Endothelial cell of umbilical vein (primary cell): Measurements from ENCODE around the gene ARHGAP32.

Source experiments
- POLR2A ChIP-seq: IDR thresholded peaks from 2 replicates; pipeline ENCODE4 v1.6.1; 2012; ENCODE audit warnings: low read depth, mild to moderate bottlenecking, control low read depth, low read length
- POLR2AphosphoS5 ChIP-seq: IDR thresholded peaks from 2 replicates; pipeline ENCODE4 v1.6.1; 2012; ENCODE audit warnings: low read depth, mild to moderate bottlenecking, control low read depth, low read length, moderate library complexity; ENCODE audit not compliant: insufficient read depth
- TF ChIP-seq, protein P1 (sequence below), 2 donors: IDR thresholded peaks; 1 replicate in 1 of 2; 2 replicates in 1 of 2; pipeline ENCODE4 v1.5.1; 2011; ENCODE audit warnings: low read length in 2 of 2, mild to moderate bottlenecking in 2 of 2, moderate library complexity in 2 of 2, control low read depth in 1 of 2, inconsistent platforms in 1 of 2, low read depth in 1 of 2; ENCODE audit not compliant: insufficient read depth in 1 of 2; ENCODE audit errors: extremely low read depth in 1 of 2
- TF ChIP-seq, protein P2 (sequence below): IDR thresholded peaks from 2 replicates; pipeline ENCODE4 v1.6.1; 2011; ENCODE audit not compliant: insufficient read depth, insufficient read length

DNA sequence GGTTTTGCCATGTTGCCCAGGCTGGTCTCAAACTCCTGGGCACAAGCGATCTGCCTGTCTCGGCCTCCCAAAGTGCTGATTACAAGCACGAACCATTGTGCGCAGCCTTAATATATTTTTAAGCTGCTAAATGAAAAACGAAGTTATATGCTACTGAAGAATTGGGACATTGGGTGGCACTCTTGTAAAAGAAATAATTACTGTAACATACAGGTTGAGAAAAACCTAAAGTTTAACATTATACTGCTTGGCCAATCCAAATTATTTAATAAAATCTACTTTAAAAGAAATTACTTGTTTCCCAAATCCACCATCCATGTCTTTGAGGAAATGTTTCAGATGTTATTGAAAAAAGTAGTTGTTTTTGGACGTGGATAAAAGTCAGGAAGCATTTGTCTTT, 37.9 kb upstream of the ARHGAP32 start:
- TF ChIP-seq, protein P1, sequence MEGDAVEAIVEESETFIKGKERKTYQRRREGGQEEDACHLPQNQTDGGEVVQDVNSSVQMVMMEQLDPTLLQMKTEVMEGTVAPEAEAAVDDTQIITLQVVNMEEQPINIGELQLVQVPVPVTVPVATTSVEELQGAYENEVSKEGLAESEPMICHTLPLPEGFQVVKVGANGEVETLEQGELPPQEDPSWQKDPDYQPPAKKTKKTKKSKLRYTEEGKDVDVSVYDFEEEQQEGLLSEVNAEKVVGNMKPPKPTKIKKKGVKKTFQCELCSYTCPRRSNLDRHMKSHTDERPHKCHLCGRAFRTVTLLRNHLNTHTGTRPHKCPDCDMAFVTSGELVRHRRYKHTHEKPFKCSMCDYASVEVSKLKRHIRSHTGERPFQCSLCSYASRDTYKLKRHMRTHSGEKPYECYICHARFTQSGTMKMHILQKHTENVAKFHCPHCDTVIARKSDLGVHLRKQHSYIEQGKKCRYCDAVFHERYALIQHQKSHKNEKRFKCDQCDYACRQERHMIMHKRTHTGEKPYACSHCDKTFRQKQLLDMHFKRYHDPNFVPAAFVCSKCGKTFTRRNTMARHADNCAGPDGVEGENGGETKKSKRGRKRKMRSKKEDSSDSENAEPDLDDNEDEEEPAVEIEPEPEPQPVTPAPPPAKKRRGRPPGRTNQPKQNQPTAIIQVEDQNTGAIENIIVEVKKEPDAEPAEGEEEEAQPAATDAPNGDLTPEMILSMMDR (IDR thresholded peaks at IDR 0.05; ENCODE audit: extremely low read depth in 1 of 2, insufficient read depth in 1 of 2, low read depth in 1 of 2, low read length in 2 of 2): no peak
- TF ChIP-seq, protein P2, sequence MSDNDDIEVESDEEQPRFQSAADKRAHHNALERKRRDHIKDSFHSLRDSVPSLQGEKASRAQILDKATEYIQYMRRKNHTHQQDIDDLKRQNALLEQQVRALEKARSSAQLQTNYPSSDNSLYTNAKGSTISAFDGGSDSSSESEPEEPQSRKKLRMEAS: no peak
- no peak for TF ChIP-seq POLR2A
- TF ChIP-seq POLR2AphosphoS5: no peak
